GM18951 (cell line): Measurements from ENCODE around the gene ASTN2.

Experiments used
- POLR2A ChIP-seq: IDR thresholded peaks from 4 replicates; pipeline ENCODE4 v1.6.1; 2011; ENCODE audit warnings: mild to moderate bottlenecking; ENCODE audit not compliant: insufficient read length, insufficient read depth; ENCODE audit errors: extremely low read depth
- in situ Hi-C: fragments of 300-500 bp; cut with MboI; formaldehyde crosslinking; loops from one replicate; pipeline ENCODE4 v1.12.0; 2022; ENCODE audit warnings: low sequenced_read_pairs, mixed read lengths, inconsistent platforms; ENCODE audit not compliant: unreplicated experiment

ASTN2 gene

DNA sequence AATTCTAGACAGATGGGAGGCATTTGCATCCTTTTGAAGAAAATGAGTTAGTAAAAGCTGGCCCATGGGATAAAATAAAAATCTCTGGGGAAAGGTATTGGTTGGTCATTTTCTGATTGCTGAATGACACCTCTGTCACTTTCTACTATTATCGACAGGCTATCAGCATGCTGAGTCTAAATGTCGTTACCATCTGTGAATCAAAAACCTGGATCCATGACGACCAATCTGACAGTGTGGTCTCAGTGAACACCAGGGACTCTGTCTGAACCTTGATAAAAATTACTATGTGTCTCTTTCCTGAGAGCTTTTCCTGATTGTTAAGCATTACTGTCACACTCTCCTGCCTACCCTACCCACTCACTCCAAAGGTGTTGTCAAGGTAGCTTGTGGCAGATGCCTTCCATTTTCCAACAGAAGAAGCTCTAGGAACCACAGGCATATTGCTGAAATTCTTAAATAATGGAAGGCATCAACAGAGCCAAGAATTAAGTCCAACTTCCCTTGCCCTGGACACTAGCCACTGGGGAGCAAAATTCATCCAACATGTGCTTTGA lies 12.6 kb upstream of the ASTN2 start:
- in situ Hi-C loops = no loop called here
- TF ChIP-seq POLR2A = no peak

DNA sequence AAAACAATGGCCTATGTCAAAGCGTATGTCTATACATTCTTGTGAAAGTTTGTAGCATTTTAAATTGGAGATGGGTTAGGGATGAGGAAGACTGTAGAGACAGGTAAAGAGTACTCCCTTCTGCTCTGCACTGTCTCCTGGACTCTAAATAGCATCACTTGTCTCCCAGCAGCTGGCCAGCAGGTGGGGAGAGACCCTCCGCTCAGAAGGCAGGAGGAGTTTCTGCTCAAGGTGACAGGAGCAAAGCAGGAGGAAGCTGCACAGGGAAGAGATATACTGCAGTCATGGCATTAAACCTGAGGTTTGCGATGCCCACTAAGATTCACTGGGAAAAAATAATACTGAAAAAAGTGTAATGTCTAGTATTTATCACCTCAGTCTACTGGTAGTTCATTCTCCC lies 10.7 kb upstream of the ASTN2 start:
- no peak for TF ChIP-seq POLR2A
- in situ Hi-C loops = no loop called here

DNA sequence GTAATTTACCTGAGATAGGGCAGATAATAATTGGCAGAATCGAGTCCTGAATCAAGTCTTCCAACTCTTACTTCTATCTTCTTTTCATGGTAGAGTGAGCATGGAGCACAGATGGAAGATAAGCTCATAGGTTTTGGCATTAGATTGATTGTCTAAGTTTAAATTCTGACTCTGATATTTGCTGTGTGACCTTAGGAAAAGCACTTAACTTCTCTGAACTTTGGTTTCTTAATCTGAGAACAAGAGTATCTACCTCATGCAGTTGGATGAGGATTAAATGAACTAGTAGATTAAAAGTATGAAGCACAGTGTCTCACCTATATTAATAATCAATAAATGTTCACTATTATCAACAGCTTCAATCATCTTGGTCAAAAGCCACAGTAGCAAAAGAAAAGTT lies 9.4 kb upstream of the ASTN2 start:
- no peak for TF ChIP-seq POLR2A
- in situ Hi-C loops = no loop called here

DNA sequence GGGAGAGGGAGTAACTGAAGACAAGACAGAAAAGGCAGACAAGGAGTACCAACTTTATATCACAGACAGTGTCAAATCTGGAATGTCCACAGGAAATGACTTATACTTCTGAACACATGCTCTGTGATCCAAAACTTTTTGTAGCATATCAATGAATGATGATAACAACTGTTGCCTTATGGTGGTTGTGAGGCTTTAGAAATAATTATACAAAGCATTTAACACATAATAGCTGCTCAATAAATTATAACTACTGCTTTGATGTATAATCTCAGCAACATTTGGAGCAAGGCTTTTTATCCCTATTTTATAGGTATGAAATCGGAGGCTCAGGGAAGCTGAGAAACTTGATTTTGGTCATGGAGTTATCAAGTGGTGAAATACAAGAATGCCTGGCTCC lies 3.3 kb upstream of the ASTN2 start:
- no peak for TF ChIP-seq POLR2A
- in situ Hi-C loops = no loop called here

DNA sequence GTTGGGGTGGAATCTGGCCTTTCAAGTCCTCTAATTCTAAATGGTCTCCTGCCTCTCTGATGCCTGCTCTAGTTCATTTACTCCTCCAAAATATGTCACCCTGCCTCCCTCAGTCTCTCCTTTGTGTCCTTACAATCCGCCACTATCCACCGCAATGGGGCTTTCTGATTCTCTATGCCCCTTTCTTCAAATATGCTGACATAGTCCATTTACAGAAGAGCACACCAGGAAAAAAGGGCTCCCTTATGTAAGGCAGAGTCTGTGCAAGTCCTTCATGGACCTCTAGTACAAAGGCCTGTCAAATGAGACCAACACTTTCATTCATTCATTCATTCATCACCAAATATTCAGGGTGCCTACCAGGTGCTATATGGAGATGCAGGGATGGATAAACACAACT lies 2.0 kb upstream of the ASTN2 start:
- in situ Hi-C loops = no loop called here
- no peak for TF ChIP-seq POLR2A

DNA sequence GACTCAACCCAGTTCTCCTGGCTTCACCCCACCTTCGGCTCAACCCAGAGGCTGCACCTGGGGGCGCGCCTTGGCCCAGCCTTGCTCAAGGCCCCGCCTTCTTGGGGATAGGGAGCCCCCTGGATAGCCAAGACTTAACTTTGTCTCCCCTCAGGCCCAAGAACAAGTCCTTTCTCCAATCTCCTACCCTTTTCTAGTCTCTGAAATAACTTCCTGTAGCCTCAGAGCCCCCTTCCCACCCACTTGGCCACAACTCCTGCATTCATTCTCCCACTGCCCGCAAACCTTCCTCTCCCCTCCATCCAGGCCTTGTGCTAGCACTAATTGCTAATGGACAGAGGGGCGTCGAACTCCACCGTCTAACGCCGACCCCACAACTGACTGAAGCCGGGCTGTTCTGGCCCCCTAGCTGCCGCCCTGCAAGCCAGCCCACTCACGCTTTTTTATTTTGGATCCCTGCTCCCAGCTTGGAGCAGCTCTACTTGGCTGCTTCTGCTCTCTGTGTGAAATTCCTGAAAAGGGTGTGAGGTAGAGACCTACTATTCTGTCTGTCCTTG lies 579 bp upstream of the ASTN2 start:
- TF ChIP-seq POLR2A = no peak
- in situ Hi-C loops = no loop called here

DNA sequence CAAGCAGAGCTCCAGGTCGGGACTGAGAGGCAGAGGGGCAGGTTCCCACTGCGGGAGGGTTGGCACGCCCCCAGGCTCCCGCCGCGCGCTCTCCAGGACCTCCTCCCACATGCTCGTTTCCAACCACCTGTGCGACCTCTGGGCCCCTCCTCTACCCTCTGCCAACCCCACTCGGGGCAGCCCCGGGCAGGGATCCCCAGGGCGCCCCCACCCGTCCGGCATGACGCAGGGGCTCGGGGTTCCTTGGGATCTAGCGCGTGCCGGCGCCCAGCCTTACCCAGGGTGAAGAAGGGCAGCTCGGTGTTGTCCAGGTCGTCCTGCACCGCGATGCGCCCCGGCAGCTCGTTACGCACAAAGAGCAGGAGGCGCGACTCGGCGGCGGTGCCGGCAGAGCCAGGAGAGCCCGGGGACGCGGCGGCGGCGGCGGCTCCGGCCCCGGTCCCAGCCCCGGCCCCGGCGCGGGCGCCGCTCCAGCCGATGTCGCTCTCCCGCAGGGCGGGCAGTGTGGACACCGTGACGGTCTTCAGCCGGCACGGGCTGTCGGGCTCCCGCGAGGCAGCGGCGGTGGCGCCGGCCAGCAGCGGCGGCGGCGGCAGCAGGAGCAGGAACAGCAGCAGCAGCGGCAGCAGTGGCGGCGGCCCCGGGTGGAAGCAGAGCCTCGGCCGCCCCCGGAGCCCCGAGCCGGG lies 494 bp downstream of the ASTN2 start:
- in situ Hi-C loops = no loop called here
- no peak for TF ChIP-seq POLR2A

DNA sequence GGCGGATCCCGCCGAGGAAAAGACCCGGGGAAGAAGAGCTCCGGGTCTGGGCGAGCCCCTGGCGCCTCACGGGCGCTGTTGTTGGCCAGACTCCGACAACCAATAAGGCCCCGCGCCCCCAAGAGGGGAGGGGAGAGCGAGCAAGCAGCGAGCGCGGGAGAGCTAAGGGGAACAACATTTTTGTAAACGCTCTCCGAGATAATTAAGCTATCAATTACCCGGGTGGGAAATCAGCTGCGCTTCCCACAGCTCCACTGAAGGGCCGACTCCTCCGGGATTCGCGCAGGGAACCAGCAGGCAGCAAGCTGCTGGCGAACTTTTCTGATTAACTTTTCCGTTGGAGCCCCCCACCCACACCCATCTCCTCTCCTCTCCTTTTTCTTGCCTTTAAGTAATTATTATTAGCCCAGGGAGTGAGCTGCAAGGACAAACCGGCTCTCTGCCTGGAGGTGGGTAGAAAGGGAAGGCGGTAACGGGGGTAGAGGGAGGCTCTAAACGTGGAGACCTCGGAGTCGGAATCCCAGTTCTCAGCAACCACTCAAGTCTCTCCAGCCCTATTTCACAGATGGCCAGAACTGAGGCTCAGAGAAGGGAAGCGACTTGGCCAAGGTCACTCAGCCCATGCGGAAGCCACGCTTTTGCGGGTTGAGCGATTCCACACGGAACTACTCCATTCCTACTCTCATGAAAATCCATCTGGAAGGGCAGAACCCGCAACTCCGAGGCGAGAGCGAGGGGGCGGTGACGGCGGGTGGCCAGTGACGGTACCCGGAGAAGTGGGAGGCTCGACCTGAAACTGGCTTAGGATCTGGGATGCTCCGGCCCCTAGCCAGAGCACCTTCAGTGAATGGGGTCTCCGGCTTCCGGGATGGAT lies 1.3 kb downstream of the ASTN2 start:
- in situ Hi-C loops = no loop called here
- no peak for TF ChIP-seq POLR2A

DNA sequence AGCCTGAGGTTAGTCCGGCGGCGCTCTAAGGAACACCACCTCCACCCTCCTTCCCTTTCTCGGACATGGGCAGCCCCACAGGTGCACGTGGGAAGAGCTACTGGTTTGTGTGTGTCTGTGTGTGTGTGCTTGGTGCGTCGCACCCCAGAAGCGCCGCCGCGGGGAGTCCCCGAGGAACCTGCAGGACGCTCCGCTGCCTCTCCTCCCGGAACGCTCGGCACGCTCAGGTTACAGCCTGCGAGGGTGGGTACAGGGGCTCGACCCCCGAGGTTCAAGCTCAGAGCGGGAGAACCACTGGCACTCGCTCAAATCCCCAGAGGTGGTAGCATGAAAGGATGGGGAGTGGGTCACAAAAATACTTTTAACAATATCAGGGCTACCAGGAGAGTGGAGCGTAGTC lies 2.0 kb downstream of the ASTN2 start:
- TF ChIP-seq POLR2A = no peak
- in situ Hi-C loops = no loop called here

DNA sequence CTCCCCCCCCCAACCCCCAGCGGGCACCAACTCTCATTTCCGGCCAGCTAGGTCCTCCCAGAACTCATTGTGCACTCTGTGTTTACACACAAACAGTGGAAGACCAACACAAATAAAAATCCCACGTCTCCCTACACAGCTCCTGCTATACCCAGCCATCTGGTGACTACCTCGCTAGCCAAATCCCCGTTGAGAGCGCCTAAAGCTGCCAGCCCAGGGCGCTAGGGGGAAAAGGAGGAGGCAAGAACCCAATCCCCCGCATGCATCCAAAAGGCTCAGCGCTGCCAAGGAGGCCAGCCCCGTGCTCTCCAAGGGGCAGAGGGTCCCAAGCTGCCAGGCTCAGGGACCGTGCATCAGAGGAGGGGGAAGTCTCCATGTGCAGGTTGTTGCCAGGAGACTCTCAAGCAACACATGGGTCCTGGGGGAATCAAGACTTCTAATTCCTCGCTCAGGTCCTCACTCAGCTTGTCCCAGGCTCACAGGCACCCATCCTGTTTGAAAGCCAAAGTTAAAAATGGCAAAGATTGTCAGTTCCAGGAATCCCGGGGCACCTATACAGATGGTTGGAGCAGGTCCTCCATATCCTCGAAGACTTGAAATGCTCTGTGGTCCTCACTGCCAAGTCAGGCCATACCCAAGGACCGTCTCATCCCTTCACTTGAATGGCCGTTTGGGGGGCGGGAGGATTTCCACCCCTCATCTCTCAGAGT lies 2.7 kb downstream of the ASTN2 start:
- no peak for TF ChIP-seq POLR2A
- in situ Hi-C loops = no loop called here

DNA sequence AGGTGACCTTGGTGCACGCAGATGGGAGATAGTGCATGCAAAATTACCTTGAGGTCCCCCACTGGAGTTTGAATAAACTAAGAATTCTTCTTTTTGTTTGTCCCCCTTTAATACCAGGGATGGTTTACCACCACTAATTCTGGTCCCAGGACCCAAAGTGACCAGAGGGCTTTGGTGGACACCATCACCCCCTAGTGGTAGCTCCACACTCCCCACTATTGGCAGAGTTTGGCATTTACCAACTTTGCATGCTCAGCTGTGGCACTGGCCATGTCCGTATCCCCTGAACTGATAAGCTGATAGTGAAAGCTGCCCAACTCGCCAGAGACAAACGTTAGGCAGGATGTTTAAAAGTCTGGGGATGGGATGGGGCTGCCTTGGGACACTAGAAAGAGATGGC lies 3.3 kb downstream of the ASTN2 start:
- in situ Hi-C loops = no loop called here
- no peak for TF ChIP-seq POLR2A

DNA sequence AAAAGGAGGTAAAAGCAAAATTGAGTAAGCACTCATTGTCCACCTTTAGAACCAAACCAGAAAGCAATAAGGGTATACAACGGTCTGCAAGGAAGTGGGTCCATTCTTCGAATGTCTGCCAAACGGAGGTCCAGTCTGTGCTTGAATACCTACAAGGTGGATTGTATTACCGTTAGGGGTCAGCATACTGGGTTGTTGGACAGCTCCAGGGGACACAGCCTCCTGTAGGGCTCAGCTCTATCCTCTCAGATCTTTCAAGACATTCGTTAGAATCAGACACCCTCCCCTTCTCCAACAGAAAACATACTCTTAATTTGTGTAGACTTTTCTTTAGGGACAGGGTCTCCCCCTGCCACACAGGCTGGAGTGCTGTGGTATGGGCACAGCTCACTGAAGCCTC lies 5.5 kb downstream of the ASTN2 start:
- in situ Hi-C loops = no loop called here
- TF ChIP-seq POLR2A = no peak

DNA sequence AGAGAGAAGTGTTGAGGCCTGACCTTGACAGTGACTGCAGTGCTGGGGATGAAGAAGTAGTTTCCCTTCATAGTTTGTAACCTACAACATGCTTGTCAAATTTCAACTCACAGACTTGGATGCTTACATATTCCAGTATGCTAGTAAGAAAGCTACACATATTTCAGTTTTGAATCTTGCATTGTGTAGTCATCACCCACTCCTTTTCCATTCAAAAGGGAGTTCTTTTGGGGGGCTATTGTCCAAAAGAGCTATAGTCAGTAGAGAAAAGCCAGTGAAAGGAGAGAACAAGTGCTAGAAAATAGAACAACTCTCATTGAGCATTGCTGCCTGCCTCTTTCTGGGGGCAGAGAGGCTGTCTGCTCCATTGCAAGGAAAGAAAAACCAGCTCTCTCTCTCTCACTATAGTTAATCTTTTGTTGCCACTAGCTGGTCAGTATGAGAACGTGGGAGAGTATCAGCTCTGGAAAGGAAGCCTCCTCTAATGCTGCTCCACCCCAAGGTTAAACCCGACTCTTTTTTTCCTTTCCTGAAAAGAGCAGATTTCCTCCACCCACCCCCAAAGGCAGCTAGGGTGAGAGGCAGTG lies 7.3 kb downstream of the ASTN2 start:
- in situ Hi-C loops = no loop called here
- TF ChIP-seq POLR2A = no peak
